HL-60 (cell line): ENCODE results near the gene SMARCC2.

ENCODE experiments used
- POLR2AphosphoS5 ChIP-seq: IDR thresholded peaks from 2 replicates; pipeline ENCODE4 v1.6.1; 2012; ENCODE audit warnings: low read depth
- TF ChIP-seq, protein P1 (sequence below): IDR thresholded peaks from one replicate; pipeline ENCODE4 v1.5.1; 2011; ENCODE audit warnings: low read length, control low read depth, inconsistent platforms; ENCODE audit not compliant: insufficient read depth

DNA sequence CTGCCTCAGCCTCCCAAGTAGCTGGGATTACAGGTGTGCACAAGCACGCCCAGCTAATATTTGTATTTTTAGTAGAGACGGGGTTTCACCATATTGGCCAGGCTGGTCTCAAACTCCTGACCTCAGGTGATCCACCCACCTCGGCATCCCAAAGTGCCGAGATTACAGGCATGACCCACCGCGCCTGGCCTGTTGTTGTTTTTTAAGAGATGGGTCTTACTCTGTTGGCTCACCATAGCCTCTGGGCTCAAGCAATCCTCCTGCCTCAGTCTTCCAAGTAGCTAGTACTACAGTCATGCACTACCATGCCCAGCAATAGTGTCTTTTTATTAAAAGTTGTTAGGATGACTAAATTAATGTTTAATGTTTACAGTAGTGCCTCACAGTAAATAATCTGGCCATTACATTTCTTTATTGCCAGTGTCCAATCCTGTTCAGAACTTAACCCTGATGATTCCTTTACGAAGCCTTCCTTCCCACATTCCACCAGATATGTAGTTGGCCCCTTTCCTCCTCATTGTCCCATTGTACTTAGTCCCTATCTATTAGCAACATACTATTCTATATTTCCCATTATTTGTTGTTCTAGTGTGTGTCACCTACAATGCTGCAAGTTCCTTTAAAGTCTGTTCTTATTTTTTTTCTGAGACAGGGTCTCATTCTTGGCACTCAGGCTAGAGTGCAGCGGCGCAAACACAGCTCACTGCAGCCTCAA lies 8.8 kb upstream of the SMARCC2 start:
- TF ChIP-seq, protein P1, sequence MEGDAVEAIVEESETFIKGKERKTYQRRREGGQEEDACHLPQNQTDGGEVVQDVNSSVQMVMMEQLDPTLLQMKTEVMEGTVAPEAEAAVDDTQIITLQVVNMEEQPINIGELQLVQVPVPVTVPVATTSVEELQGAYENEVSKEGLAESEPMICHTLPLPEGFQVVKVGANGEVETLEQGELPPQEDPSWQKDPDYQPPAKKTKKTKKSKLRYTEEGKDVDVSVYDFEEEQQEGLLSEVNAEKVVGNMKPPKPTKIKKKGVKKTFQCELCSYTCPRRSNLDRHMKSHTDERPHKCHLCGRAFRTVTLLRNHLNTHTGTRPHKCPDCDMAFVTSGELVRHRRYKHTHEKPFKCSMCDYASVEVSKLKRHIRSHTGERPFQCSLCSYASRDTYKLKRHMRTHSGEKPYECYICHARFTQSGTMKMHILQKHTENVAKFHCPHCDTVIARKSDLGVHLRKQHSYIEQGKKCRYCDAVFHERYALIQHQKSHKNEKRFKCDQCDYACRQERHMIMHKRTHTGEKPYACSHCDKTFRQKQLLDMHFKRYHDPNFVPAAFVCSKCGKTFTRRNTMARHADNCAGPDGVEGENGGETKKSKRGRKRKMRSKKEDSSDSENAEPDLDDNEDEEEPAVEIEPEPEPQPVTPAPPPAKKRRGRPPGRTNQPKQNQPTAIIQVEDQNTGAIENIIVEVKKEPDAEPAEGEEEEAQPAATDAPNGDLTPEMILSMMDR, result no peak
- TF ChIP-seq POLR2AphosphoS5, result no peak
